NCI-H146 treated with DMSO at 0.1 percent for 48 hours (cell line): ENCODE data around the gene LYAR.

ENCODE experiments used
- DNase-seq: peaks from one replicate; lab custom pipeline; 2025; ENCODE audit not compliant: unreplicated experiment; lab: John Stamatoyannopoulos, UW

The LYAR gene, protein sequence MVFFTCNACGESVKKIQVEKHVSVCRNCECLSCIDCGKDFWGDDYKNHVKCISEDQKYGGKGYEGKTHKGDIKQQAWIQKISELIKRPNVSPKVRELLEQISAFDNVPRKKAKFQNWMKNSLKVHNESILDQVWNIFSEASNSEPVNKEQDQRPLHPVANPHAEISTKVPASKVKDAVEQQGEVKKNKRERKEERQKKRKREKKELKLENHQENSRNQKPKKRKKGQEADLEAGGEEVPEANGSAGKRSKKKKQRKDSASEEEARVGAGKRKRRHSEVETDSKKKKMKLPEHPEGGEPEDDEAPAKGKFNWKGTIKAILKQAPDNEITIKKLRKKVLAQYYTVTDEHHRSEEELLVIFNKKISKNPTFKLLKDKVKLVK

DNA sequence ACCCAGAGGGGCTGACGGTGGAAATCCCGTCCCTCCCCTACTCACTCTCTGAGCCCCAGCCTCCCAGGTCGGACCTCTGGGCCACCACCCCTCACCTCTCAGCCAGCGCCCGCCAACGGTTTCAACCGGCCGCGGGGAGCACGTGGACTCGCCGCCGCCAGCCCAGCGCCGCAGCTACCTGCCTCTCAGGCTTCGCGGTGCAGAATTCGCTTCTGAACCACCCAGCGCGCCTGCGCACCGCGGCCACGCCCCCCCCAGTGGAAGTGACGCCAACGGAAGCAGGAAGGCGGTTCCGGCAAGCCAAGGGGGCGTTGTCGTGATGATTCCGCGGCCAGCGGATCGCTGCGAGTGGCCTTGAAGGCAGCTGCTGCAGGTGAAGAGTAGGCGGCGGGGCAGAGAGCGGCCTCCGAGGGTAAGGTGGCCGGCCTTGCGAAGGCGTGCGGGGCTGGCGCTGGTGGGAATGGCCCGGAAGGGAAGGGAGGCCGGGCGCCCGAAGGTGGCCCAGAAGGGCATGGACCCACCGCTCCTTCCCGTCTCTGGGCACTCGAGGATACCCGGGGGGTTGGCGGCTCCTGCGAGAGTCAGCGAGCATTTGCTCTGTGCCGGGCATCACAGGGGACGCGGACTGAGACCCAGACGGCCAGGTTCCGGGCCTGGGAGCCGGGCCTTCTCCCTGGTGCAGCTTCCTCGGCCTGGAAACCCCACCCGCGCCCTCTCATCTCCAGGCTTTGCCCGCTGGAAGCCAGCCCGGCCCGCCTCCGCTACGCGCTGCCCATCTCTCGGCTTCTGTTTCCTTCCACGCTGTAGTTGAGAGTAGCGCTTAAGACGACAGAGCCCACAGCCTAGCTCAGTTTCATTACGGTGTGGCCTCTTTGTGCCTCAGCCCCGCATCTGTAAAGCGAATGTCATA, at the start of gene LYAR, which contains the start of gene ZBTB49:
TSS of gene LYAR (minus strand) at position 214 of the 910 bp plus-strand sequence. CDS start 6,412 bp downstream, outside the sequence.
TSS of gene ZBTB49 (plus strand) at position 311 of the 910 bp plus-strand sequence. CDS start 9,695 bp downstream, outside the sequence.
- DNase-seq, result peak; percentile 68

DNA sequence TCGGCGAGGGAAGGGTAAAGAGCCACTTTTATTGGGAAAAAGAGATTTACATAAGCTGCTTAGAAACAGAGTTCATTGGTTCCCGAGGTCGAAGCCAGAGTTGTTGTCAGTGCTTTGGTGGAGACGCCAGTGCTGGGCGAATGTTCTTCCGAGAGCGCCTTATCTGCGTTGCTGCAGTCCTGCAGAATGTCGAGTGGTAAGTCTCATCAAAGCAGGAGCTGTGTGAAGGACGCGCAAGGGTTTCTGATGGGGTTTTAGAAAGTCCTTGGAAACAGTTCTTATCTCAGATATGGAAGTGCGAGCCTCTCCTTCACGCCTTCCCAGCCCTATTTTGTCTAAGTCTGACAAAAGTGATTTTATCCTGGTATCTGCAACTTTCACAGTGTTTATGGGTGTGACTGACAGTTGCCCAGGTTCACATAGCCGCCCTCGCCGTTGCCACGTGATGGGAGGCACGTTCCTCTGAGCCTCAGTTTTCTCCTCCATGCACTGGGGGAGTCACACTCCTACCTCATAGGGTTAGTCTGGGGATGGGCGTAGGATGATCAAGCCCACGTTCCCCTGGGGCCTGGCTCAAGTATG, 49.6 kb upstream of the LYAR start:
- no peak for DNase-seq

DNA sequence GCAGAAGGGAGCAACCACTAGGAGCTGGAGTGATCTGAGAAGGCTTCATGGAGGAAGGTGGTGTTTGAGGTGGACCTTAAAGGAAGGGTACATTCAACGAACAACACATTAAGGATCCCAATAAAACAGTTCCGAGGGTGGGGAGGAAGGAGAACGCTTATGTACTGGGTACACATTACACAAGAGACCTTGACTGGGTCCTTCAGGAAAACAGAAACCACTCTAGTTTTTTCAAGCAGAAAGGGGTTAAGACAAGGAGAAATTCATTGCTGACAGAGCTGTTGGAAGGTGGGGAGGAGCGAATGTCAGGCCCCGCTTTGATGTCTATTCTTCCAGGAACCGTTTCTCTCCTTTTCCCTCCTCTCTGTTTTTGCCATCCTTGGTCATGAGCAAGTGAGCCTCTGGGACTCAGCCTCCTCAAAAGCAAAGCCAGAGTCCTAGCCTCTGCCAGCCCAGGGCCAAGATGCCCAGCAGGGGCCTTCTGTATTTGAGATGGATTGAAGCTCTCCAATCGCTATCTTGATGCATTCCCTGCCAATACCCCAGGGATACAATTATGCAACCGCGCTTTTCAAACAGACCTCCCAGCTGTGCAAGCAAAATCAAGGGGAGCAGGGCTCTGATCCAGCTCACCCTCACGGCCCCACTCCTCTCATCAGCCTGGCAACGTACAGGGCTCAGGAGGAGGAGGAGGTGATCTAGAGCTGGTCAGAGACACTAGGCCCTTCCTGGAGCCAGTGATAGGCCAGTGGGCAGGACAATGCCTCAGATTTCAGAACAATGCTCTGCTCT, 48.5 kb upstream of the LYAR start:
- peak; percentile 21 for DNase-seq

DNA sequence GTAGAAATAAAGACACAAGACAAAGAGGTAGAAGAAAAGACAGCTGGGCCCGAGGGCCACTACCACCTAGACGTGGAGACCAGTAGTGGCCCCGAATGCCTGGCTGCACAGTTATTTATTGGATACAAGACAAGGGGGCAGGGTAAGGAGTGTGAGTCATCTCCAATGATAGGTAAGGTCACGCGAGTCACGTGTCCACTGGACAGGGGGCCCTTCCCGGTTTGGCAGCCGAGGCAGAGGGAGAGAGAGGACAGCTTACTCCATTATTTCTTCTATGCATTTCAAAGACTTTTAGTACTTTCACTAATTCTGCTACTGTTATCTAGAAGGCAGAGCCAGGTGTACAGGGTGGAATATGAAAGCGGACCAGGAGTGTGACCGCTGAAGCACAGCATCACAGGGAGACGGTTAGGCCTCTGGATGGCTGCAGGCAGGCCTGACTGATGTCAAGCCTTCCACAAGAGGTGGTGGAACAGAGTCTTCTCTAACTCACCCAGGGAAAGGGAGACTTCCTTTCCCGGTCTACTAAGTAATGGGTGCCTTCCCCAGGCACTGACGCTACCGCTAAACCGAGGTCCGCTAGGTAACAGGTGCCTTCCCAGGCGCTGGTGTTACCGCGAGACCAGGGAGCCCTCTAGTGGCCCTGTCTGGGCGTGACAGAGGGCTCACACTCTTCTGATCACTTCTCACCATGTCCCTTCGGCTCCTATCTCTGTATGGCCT, 45.0 kb upstream of the LYAR start:
- DNase-seq, result peak; percentile 39

DNA sequence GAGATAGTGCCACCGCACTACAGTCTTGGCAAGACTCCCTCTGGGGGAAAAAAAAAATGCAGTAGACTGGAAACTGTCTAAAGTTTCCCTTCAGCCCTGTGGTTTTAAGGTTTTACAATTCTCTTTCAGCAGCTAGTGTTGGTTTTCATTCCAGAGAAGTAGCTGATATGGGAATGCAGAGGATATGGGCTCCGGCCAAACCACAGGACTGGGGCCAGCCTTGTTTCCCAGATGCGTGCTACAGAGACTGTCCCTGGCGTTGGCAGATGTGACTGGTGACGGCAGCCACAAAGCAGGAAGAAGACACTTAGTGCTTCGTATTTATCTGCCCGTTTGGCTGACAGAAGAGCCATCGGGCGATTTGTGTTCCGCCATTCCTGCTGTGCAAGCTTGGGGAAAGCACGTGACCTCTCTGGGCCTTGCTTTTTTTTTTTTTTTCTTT, 43.3 kb upstream of the LYAR start:
- DNase-seq, result no peak

DNA sequence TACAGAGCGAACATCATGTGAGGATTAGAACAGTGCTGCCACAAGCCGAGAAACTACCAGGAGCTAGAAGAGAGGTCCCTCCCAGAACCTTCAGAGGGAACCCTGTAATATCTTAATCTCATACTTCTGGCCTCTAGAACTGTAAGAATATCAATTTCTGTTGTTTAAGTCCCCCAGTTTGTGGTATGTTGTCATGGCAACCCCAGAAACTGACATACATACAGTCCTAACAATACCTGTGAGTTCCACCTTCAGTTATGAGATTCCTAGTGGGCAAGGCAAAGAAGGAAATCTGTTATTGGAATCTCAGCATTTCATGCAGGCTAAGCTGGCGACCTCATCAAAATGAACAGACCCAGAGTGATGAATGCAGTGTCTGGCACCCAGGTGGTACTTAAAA, 42.6 kb upstream of the LYAR start:
- no peak for DNase-seq

DNA sequence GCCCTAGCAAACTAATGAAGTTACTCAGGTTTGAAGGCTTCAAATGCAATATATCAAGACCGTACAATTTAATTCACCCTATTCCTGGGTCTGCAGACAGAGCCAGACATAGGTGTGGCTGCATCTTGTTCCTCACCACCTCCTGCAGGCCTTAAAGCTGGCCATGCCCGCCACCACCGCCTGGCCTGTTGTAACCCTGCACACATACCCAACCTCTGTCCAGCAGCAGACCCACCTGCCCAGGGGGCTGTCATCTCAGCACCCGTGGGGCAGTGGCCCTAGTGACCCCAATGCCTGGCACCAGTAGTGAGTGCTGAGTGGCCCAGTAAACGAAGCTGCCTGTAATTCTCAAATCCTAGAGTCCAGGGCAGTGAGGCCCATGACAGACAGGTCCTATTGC, 40.8 kb upstream of the LYAR start:
- no peak for DNase-seq

DNA sequence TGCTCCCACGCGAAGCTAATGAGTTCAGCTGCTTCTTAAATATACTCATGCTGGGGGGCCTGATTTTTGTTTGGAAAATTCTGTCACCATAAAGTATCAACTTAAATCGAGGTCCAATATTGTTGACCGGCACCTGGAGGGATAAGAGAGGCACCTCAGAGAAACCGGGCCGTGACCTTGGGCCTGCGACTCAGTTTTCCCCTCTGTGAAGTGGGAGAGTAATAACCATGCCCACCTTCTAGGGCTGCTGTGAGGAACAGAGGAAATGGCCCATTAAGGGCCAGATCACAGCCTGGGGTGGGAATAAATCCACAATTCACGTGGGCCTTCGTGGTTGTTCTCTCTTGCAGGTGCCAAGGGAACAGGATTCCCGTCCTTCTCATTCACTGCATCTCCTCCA, 39.5 kb upstream of the LYAR start:
- no peak for DNase-seq

DNA sequence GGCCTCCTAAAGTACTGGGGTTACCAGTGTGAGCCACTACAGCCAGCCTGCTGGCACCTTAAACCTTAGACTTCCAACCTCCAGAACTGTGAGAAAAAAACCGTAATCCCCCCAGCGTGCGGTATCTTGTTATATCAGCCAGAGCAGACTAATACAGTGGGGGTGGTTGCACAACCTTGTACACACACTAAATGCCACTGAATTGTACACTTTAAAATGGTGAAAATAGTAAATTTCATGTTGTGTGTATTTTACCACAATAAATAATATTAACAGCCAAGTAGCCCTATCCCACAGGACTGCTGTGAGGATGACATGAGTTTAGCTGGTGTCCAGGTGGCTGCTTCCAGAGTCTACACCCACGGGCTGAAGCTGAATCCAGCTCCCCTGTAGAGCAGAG, 38.9 kb upstream of the LYAR start:
- DNase-seq, result no peak

DNA sequence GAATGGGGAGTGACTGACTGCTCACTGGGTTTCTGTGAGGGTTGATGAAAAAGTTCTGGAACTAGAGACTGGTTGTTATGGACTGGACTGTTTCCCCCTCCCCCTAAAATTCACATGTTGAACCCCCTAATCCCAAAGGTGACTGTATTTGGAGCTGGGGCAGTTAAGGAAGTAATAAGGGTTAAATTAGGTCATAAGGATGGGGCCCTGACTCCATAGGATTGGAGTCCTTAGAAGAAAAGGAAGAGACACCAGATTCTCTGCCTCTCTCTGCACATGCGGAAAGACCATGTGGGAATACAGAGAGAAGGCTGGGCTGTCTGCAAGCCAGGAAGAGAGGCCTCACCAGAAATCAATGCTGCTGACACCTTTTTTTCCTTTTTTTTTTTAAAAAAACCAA, 38.3 kb upstream of the LYAR start:
- DNase-seq, result no peak

DNA sequence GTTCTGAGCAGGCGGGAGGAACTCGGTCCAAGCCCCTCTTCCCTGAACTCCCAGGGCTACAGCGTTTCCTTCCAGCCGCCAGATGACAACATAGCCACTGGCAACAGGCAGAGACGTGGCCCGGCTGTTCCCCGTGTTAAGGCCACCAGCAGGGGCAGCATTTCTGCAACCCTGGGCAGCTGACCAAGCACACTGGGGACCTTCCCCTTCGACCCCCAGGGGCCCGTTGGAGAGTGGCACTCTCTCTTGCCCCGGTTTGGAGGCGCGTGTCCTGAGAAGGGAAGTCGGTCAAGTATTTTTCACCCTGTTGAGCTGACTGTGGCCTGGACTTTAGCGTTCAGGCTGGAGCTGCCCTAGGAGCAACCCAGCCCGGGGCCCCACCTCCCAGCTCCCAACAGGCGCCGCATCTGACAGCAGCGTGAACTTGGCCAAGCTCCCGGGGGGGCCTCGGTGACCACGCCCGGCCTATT, 37.7 kb upstream of the LYAR start:
- no peak for DNase-seq

DNA sequence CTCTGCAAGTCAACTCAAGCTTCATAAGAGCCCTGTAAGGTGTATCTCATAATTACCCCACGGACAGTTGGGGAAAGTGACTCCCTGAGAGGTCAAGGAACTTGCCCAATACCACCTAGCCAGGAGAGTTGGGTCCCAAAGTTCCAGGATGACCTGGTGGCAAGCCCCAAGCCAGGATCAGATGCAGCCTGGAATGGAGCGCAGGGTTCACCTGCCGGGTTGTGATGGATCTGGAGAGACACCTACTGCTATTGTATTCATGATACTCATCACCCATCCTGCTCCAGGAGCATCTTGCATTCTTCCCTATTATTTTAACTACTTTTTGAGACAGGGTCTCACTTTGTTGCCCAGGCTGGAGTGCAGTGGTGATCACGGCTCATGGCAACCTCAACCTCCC, 36.2 kb upstream of the LYAR start:
- DNase-seq, result no peak

DNA sequence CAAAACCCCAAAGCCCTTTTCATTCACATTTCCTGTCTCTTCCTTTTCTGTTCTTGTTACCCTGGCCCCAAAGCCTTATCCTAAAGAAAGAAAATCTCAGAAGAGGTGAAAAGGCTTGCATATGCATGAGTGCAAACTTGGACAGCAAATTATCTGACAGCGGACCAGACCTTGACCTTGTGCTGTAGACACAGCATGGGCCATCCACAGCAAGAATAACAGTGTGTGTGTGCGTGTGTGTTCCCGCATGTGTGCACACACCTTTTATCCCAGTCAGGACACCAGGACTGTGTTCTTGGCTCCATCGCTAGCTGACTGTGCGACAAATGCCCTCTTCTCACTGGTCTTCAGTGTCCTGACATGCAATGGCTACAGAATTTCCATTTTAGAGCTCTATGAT, 35.4 kb upstream of the LYAR start:
- no peak for DNase-seq

DNA sequence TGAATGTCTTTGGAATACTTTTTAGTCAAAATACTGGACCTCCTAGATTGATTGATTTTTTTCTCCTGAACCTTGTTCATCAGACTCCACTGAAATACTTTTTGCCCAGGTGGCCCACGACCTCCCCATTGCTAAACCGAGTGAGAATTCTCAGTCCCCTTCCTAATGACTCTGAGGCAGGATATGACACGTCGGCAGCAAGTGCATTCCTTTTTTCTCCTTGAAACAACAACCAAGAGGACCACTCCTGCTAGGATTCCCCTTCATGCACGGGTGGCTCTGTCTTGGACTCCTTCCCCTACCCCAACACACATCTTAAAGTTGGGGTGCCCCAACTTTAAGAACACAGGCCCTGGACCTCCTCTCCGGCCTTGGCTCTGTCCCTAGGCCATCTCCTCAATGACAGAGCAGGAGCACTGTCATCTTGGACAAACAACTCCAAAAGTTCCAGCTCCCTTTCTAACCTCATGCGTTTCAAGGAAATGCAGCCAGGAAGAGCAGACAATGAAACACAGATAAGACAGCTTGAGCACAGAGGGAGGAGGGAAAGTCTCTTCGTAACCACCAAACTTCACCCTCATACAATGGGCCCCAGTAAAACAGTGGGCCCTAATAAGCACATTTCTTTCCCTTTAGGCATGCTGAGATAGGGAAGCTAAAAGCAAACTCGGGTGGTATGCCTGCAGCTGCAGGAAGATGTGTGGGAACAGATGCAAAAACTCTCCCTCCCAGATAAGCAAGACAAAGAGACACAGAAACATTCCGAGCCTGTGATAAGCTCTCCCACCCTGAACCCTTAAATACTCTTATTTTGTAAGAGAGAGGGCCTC, 34.0 kb upstream of the LYAR start:
- DNase-seq, result no peak

DNA sequence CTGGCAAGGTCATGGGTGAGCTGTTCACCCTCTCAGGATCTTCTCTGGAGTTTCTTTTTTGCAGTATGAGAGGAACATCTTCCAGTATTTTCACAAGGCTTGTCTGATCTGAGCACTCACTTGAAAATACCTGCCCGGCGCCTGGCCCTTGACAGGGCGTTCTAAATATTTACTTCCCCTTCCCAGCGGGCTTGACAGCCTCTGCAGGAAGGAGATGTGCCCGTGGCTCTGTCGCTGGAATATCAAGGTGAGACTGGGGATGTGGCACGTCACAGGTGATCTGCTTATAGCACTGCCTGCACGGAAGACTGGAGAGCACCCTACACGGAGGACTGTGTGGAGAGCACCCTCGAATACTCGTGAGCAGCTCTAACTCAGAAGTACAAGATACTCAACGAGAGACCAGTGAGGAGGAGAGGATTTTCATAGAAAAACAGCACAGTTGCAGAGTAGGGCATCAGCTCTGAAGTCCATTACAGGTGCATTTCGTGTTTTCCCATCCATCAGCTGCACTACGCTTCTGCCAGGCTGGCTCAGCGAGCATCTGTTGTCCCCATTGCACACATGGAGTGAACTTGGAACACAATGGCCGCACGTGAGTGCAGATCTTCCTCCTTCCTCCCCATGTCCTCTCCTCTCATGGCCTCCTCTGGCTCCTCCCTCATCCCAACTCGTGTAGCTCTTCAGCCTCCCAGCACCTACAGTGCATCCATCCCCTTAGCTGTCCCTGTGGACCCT, 32.2 kb upstream of the LYAR start:
- no peak for DNase-seq

DNA sequence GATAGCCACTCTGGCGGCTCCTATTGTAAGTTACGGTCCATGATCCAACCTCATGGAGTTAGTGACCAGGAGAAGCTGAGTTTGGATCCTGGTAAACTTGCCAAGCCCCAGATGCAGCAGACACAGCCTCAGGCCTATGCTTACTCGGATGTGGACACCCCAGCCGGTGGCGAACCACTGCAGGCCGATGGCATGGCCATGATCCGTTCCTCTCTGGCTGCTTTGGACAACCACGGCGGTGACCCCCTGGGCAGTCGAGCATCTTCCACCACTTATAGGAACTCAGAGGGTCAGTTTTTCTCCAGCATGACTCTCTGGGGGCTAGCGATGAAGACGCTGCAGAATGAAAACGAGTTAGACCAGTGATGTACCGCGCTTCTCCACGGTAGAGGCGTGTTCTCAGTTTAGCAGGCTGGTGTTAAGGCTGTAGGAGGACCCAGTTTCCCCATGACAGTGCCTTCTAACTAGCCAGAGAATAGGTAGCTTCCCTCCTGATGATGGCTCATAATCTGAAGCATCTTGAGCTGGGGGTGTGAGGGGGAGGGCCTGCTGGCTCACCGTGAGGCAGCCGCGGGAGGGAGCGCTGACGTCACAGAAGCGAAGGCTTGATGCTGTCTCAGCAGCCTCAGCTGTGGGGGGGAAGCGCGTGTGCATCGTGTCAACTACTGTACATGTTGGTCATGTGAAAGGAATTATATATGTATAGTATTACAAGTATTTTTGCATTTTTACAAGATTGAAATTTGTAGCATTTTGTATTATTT, 31.2 kb upstream of the LYAR start:
- DNase-seq, result no peak

DNA sequence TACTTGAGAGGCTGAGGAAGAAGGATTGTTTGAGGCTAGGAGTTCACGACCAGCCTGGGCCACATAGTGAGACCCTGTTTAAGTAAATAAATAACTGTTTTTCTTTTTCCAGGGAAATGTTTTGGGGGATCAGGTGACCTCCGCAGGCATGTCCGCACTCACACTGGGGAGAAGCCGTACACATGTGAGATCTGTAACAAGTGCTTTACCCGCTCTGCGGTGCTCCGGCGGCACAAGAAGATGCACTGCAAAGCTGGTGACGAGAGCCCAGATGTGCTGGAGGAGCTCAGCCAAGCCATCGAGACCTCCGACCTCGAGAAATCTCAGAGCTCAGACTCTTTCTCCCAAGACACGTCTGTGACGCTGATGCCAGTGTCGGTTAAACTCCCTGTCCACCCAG, 30.6 kb upstream of the LYAR start:
- DNase-seq, result no peak
